Measurements from ENCODE around the gene SALL3.

- TF ChIP-seq EZH2 (IDR thresholded peaks at IDR 0.05; ENCODE audit: insufficient read depth, low read length) = no peak
- TF ChIP-seq CTCF (IDR thresholded peaks at IDR 0.05; ENCODE audit: insufficient read depth, low read depth, low read length) = no peak
Measured at GRCh38 chr18:78966793-78967106, 12.9 kb upstream of the SALL3 start.

Data from astrocyte (in vitro differentiated cells and primary cell).